Measurements from ENCODE around the gene KBTBD4.

The KBTBD4 gene

GRCh38 chr11:47591764-47592163, 13.0 kb upstream of the KBTBD4 start:
- in situ Hi-C loops (cut with MboI; ENCODE audit: low sequenced_read_pairs), result no loop called here

GRCh38 chr11:47589977-47590861, 11.4 kb upstream of the KBTBD4 start:
- in situ Hi-C loops (cut with MboI; ENCODE audit: low sequenced_read_pairs), result no loop called here

- in situ Hi-C loops (cut with MboI; ENCODE audit: low sequenced_read_pairs), result no loop called here
Measured at GRCh38 chr11:47589584-47589976, 10.8 kb upstream of the KBTBD4 start.

GRCh38 chr11:47589118-47589517, 10.3 kb upstream of the KBTBD4 start:
- in situ Hi-C loops (cut with MboI; ENCODE audit: low sequenced_read_pairs), result no loop called here

GRCh38 chr11:47587723-47588326, 9.1 kb upstream of the KBTBD4 start:
- in situ Hi-C loops (cut with MboI; ENCODE audit: low sequenced_read_pairs), result no loop called here

- in situ Hi-C loops (cut with MboI; ENCODE audit: low sequenced_read_pairs), result no loop called here
Measured at GRCh38 chr11:47587039-47587716, 8.4 kb upstream of the KBTBD4 start.

- in situ Hi-C loops (cut with MboI; ENCODE audit: low sequenced_read_pairs), result no loop called here
Measured at GRCh38 chr11:47586098-47586855, 7.5 kb upstream of the KBTBD4 start, which contains the start of gene FAM180B. FAM180B (plus strand) TSS chr11:47586678; CDS start chr11:47586769, 91 bp downstream.

- in situ Hi-C loops (cut with MboI; ENCODE audit: low sequenced_read_pairs), result no loop called here
Measured at GRCh38 chr11:47583844-47584243, 5.1 kb upstream of the KBTBD4 start.

- in situ Hi-C loops (cut with MboI; ENCODE audit: low sequenced_read_pairs), result no loop called here
Measured at GRCh38 chr11:47577460-47578041, 1.2 kb downstream of the KBTBD4 start.

GRCh38 chr11:47573321-47573720, 5.4 kb downstream of the KBTBD4 start:
- in situ Hi-C loops (cut with MboI; ENCODE audit: low sequenced_read_pairs), result no loop called here

- in situ Hi-C loops (cut with MboI; ENCODE audit: low sequenced_read_pairs), result no loop called here
Measured at GRCh38 chr11:47572715-47573255, 6.0 kb downstream of the KBTBD4 start.

- in situ Hi-C loops (cut with MboI; ENCODE audit: low sequenced_read_pairs), result no loop called here
Measured at GRCh38 chr11:47571895-47572294, 6.9 kb downstream of the KBTBD4 start.

- in situ Hi-C loops (cut with MboI; ENCODE audit: low sequenced_read_pairs), result no loop called here
Measured at GRCh38 chr11:47571357-47571729, 7.4 kb downstream of the KBTBD4 start.

- in situ Hi-C loops (cut with MboI; ENCODE audit: low sequenced_read_pairs), result no loop called here
Measured at GRCh38 chr11:47570651-47571356, 8.0 kb downstream of the KBTBD4 start.

- in situ Hi-C loops (cut with MboI; ENCODE audit: low sequenced_read_pairs), result no loop called here
Measured at GRCh38 chr11:47569646-47570045, 9.1 kb downstream of the KBTBD4 start.

- in situ Hi-C loops (cut with MboI; ENCODE audit: low sequenced_read_pairs), result no loop called here
Measured at GRCh38 chr11:47566149-47566698, 12.5 kb downstream of the KBTBD4 start.

GRCh38 chr11:47565340-47566148, 13.2 kb downstream of the KBTBD4 start, which contains the start of gene PTPMT1:
PTPMT1 (plus strand) TSS chr11:47565599; CDS start chr11:47565623, 24 bp downstream.
- in situ Hi-C loops (cut with MboI; ENCODE audit: low sequenced_read_pairs), result no loop called here

- in situ Hi-C loops (cut with MboI; ENCODE audit: low sequenced_read_pairs), result no loop called here
Measured at GRCh38 chr11:47564933-47565339, 13.8 kb downstream of the KBTBD4 start.

Measured in HL-60/S4 (cell line).